Measurements from ENCODE around the gene CTNNBIP1. TPM values are rescaled to one million over a fixed set of nuclear protein-coding genes. Genes with fewer than 3 reads are reported as not detected.

Gene CTNNBIP1
- total and polyA plus RNA-seq, 9 of the 15 experiments (the other 6 are each of a cell fraction or from before 2014, with no cell fraction given), result 0.65 to 29.2 (median 14.7) TPM

GRCh38 chr1:9942939-9943788, 33.1 kb upstream of the CTNNBIP1 start, which contains the start of the genes LZIC and NMNAT1 (continued):
- TF ChIP-seq ZNF280A (IDR thresholded peaks at IDR 0.05; ENCODE audit: low read depth, partially characterized antibody), result no peak
- TF ChIP-seq EGR1 (conservative IDR thresholded peaks at IDR 0.05), result peak; percentile 53
- peak; percentile 94 for TF ChIP-seq KDM2B (CRISPR knock-in tag; IDR thresholded peaks at IDR 0.05)
- no peak for TF ChIP-seq TEAD4 (IDR thresholded peaks at IDR 0.05; ENCODE audit: low read length)
- no peak for TF ChIP-seq TEAD4 (CRISPR knock-in tag; IDR thresholded peaks at IDR 0.05; ENCODE audit: borderline replicate concordance)
- peak; percentile 88 for TF ChIP-seq TOE1 (IDR thresholded peaks at IDR 0.05; ENCODE audit: borderline replicate concordance)
- TF ChIP-seq TOE1 (CRISPR knock-in tag; IDR thresholded peaks at IDR 0.05; ENCODE audit: borderline replicate concordance, low read depth), result no peak
- TF ChIP-seq RBM39 (optimal IDR thresholded peaks at IDR 0.05; ENCODE audit: low read depth, low read length), result no peak
- 0 out of 2 replicates have a peak, but pooled peaks have one; percentile 84 for TF ChIP-seq FOXP1 (CRISPR knock-in tag; IDR thresholded peaks at IDR 0.05)
- no peak for TF ChIP-seq POLR2AphosphoS2 (IDR thresholded peaks at IDR 0.05; ENCODE audit: low read length)
- peak in 1 of 2 experiments; percentile 73 for TF ChIP-seq AFF1 (IDR thresholded peaks at IDR 0.05; ENCODE audit: low read depth in 1 of 2, partially characterized antibody in 2 of 2)
- TF ChIP-seq MCM7 (IDR thresholded peaks at IDR 0.05), result no peak
- TF ChIP-seq RBM15 (IDR thresholded peaks at IDR 0.05; ENCODE audit: insufficient read depth, low read length), result no peak
- TF ChIP-seq, protein P1, sequence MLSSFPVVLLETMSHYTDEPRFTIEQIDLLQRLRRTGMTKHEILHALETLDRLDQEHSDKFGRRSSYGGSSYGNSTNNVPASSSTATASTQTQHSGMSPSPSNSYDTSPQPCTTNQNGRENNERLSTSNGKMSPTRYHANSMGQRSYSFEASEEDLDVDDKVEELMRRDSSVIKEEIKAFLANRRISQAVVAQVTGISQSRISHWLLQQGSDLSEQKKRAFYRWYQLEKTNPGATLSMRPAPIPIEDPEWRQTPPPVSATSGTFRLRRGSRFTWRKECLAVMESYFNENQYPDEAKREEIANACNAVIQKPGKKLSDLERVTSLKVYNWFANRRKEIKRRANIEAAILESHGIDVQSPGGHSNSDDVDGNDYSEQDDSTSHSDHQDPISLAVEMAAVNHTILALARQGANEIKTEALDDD (IDR thresholded peaks at IDR 0.05), result no peak
- no peak for TF ChIP-seq DACH1 (IDR thresholded peaks at IDR 0.05; ENCODE audit: partially characterized antibody)
- TF ChIP-seq MEIS2 (IDR thresholded peaks at IDR 0.05; ENCODE audit: partially characterized antibody), result no peak
- TF ChIP-seq L3MBTL2 (IDR thresholded peaks at IDR 0.05), result peak; percentile 69
- no peak for TF ChIP-seq MED1 (CRISPR knock-in tag; IDR thresholded peaks at IDR 0.05; ENCODE audit: borderline replicate concordance)
- TF ChIP-seq NCOA1 (IDR thresholded peaks at IDR 0.05; ENCODE audit: low read depth), result peak; percentile 99
